NCI-H1694 (cell line): ENCODE measurements around the gene CNNM4.

Experiments used
- DNase-seq: peaks from one replicate; lab custom pipeline; 2025; lab: John Stamatoyannopoulos, UW

Gene CNNM4

GRCh38 chr2:96832754-96833507, 72.2 kb downstream of the CNNM4 start:
- no peak for DNase-seq

GRCh38 chr2:96835830-96836229, 75.1 kb downstream of the CNNM4 start:
- DNase-seq, result no peak

GRCh38 chr2:96837575-96837974, 76.9 kb downstream of the CNNM4 start:
- DNase-seq, result no peak

DNA sequence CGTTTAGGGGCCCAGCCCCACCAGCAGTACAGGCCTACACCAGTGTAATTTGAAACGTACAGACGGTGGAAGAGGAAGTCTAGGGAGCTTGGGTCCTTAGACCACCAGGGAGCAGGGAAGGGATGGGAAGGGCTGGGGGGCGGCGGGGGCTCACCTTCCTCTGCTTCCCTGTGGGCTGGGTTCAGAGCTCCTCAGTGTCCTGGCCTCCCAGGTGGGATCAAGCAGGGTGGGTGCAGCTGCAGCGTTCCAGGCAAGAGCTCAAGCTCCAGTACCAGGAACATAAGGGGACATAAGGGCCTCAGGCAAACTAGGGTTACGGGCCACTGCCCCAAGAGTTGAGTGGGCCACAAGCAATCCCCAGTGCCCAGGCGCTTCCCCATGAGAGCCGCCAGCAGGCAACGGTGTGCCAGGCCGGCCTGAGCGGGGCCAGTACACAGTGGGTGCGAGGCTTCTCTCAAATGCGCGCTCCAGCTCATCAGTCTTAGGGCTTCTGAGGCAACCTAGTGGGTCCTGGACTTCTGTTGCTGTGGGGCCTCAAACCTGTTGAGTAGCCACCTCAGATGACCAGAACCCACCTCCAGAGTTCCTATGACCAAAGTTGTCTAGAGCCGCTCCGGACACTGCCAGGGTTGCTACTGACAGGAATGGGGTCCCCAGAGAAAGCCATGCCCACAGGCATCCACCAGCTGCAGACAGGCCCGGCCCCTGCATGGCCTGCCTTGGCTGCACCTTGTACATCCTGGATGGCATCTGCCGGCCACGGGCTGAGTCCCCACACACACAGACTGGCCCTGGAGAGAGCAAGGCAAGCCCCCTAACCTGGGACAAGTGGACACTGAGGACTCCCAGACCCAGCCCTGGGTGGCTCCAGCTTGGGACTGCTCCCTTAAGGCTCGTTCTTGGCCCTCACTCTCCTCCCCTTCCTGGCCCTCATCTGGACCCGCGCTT, 77.9 kb downstream of the CNNM4 start:
- DNase-seq, result no peak

DNA sequence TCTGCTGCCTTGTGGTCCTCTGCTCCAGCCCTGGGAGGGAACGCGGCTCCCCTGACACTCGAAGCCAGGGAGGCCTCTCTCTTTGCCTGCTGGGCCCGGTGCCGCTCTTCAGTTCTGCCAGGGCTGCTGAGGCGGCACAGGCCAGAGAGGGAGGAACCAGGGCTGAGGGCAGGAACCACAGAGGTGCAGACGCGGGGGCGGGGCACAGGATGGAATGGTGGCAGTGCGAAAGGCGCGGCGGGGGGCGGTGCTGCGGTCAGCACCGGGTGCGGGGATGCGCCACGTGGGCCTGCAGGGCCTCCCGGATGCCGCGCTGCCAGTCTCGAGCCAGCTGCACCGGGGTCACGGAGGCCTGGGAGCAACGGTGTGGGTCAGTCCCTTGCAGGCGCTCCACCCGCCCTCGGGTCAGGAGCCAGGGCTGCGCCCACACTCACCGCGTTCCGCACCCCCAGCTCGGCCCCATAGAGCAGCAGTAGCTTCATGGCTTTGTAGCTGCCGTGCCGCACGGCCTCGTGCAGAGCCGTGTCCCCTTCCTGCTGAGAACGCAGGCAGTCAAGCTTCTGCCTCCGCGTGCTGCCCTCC, 78.7 kb downstream of the CNNM4 start:
- no peak for DNase-seq

- DNase-seq, result no peak
Measured at GRCh38 chr2:96839875-96840850, 79.5 kb downstream of the CNNM4 start.

DNA sequence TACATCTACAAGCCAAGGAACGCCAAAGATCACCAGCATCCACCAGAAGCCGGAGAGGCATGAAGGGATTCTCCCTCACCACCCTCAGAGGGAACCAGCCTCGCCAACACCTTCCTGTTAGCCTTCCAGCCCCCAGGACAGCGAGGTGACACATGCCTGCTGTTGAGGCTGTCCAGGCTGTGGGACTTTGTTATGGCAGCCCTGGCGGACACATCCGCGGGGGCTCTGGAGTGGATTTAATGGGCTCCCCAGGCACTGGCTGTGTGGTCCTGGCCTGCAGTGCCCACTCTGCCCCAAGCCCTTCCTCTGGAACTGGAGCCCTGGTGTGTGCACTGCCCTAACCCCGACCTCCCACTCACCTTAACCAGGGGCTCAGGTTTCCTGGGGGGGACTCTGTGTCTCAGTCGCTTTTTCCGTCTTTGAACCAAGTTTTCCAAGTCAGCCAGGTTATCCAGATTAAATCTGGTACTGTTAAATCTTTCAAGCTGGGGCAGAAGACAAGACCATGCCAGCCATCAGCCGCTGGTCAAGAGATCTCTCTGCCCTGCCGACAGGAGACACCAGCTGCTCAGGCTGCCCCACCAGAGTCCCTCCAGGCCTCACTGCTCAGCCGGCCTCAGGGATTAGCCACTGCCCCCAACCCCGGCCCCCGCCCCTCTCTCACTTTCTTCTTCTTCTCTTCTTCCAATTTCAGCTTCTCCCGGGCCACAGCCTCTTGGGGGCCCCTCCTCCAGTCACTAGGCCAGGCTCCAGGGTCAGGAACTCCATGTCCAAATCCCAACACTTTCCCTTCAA, 81.2 kb downstream of the CNNM4 start:
- DNase-seq, result no peak

GRCh38 chr2:96842600-96842999, 81.9 kb downstream of the CNNM4 start:
- DNase-seq, result no peak

DNA sequence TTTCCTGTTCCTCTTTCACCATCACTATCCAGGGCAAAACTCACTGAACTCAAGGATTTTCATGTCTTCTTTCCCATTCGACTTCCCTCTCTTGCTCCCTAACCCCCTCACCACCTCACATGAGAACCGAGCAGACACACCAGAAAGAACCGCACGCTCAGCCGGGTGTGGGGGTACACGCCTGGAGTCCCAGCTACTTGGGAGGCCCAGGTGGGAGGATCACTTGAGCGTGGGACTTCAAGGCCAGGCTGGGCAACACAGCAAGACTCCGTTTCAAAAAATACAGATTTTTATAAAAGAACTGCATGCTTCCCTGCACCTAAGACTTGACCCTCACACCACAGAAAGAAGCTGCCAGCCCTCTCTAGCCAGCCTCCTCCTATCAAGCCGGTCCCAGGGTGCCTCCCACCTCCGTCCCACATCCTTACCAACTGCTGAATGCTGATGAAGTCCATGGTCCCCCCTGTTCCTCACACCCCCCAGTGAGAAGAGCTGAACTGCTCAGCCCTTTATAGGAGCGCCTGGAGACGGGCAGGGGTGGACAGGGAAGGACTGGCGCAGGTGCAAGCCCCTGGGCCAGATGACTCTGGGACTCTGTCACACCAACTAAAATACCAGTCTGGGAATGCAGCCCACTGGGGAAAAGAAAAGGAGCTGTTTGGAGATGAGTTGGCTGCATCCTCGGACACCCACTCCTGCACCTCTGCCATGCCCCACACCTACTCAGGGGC, 83.0 kb downstream of the CNNM4 start, which contains the start of gene ANKRD23:
Gene ANKRD23, minus strand, starts transcription at position 484 of the 731 bp plus-strand sequence. Its CDS starts 29 bp downstream, at position 455.
- no peak for DNase-seq

- DNase-seq, result no peak
Measured at GRCh38 chr2:96844405-96844808, 83.7 kb downstream of the CNNM4 start.

GRCh38 chr2:96846825-96847224, 86.1 kb downstream of the CNNM4 start:
- no peak for DNase-seq

DNA sequence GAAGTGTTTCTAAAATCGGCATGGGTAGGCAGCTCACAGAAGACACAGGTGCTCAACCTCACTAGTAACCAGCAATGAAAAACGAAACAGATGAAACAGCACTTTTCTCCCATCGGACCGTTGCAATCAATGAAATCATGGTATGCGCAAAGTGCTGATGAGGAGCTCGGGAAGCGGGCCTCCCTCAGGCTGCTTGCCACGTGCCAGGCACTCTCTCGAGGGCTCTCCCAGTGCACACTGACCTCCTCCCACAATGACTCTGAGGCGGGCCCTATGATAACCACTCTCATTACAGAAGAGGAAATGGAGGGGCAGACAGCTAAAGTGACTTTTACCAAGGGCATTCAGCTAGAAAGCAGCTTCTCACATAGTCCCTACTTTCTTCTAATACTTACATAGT, 86.9 kb downstream of the CNNM4 start:
- DNase-seq, result no peak

GRCh38 chr2:96848264-96848663, 87.6 kb downstream of the CNNM4 start:
- DNase-seq, result no peak

DNA sequence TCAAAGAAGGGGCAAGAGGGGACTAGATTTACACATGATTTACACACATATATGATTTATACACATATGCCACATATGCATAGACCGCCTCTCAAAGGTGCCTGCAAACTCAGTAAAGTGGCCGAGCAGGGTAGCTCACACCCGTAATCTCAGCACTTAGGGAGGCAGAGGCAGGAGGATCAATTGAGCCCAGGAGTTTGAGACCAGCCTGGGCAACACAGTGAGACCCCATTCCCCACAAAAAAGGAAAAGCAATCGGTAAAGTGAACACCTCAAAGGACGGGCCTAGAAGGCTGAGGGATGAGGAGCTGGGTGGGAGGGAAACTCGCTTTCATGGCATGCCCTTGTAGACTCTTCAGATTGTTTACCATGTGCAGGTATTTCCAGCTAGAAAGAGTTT, 92.0 kb downstream of the CNNM4 start:
- no peak for DNase-seq

GRCh38 chr2:96853321-96853720, 92.6 kb downstream of the CNNM4 start:
- no peak for DNase-seq

DNA sequence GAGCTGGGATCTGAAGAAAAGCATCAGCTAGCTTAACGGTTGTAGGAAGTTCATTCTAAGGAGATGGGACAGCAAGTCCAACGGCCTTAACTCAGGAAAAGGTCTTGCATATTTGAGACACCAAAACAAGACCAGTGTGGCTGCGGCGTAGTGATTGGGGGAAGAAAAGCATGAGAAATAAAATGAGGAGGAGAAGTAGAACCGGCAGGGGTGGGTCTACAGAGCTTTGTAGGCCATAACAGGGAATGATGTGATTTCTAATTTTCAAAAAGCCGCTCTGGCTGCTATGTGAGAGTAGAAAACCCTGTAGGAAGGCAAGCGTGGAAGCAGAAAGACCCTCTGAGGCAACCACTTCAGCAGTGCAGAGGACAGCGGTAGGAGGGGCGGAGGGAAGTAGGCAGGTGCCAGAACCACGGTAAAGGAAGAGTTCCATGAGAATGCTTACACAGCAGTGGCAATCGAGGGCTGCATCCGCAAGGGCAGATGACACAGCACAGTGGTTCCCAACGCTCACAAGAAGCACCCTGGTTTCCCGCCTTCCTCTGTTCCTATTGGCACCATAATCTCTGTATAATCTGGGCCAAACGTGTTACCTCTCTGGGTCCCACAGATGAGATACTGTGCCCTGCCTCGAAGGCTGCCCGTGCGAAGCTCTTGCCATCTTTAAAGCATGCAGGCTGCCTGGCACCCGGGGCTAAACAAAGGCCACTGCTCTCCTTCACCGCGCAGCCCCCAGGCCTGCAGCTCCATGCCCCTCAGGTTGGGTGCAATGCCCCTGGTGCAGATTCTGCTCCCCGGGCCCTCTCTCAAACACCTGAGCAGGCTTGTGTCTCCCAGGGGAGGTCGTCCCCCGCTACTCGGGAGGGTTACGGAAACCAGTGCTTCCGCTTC, 96.3 kb downstream of the CNNM4 start:
- DNase-seq, result no peak

DNA sequence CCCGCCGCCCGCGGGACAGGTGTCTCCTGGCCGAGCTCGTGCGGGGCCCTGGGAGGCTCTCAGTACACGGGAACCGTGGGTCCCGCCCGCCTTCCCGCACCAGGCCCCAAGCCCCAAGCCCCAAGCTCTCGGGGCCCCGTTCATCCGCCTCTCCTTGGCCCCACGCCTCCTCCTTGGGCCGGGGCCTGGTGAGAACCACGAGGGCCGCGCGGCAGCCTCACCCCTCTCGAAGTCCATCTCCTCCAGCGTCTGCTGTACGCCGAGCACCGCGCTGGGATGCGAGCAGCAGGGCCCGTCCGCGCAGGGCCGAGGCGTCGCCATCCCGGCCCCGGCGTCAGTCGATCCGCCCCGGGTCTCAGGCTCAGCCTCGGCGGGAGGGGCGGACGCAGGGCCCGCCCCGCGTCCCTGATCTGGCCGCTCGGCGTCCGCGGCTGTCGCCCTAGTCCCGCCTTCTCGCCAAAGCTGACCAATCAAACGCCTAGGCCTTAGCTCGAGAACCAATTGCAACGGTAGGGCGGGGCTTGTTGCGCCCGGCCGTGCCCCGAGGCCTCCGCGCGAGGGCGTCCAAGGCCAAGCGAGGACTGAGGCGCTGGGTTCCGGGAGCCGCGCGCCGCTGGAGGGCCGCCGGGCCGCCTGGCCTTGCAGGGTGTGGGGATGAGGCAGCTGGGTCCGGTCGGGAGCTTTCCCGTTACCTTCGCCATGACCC, 97.1 kb downstream of the CNNM4 start, which contains the start of gene ANKRD39:
Gene ANKRD39, minus strand, starts transcription at position 350 of the 706 bp plus-strand sequence. Its CDS starts 29 bp downstream, at position 321.
- DNase-seq, result peak; percentile 98

- no peak for DNase-seq
Measured at GRCh38 chr2:96859099-96859649, 98.5 kb downstream of the CNNM4 start.
